ENCODE data around the gene IGSF6.
A peak's percentile ranks its signal among the peaks of the same experiment; 100 is the strongest.
"Not testable (repeated sequence)": the region's sequence is repeated elsewhere in the genome, so short reads cannot be mapped to it uniquely, and the experiment has no call there.

The IGSF6 gene

GRCh38 chr16:21610766-21611165 lies 41.6 kb downstream of the IGSF6 start:
- peak overlapping the region; percentile 85 for H3K27ac ChIP-seq
- peaks cover 98 to 100% of the 10 kb centered on the region in 2 experiments for H3K4me1 ChIP-seq (ENCODE audit: control insufficient read depth in 1 of 2, insufficient read depth in 1 of 2, low read depth in 1 of 2, low read length in 1 of 2)
- H3K27me3 ChIP-seq: no peaks in the 10 kb centered on the region
- H3K36me3 ChIP-seq: no peaks in the 10 kb centered on the region
- H3K4me3 ChIP-seq (ENCODE audit: low read depth in 1 of 2, low read length in 1 of 2): peak overlapping the region; percentile 48 to 62
- H3K9me3 ChIP-seq: no peaks in the 10 kb centered on the region
- TF ChIP-seq CTCF (IDR thresholded peaks at IDR 0.05): no peak

GRCh38 chr16:21610006-21610544 lies 42.3 kb downstream of the IGSF6 start:
- H3K4me3 ChIP-seq (ENCODE audit: low read depth in 1 of 2, low read length in 1 of 2): peak overlapping the region; percentile 48 to 62
- TF ChIP-seq CTCF (IDR thresholded peaks at IDR 0.05): no peak
- no peaks in the 10 kb centered on the region for H3K9me3 ChIP-seq
- no peaks in the 10 kb centered on the region for H3K27me3 ChIP-seq
- H3K4me1 ChIP-seq (ENCODE audit: control insufficient read depth in 1 of 2, insufficient read depth in 1 of 2, low read depth in 1 of 2, low read length in 1 of 2): peaks cover 98 to 100% of the 10 kb centered on the region in 2 experiments
- H3K36me3 ChIP-seq: no peaks in the 10 kb centered on the region
- peak overlapping the region; percentile 85 for H3K27ac ChIP-seq

- H3K36me3 ChIP-seq: no peaks in the 10 kb centered on the region
- no peaks in the 10 kb centered on the region for H3K27me3 ChIP-seq
- peak overlapping the region; percentile 85 for H3K27ac ChIP-seq
- no peaks in the 10 kb centered on the region for H3K9me3 ChIP-seq
- no peak for TF ChIP-seq CTCF (IDR thresholded peaks at IDR 0.05)
- H3K4me3 ChIP-seq (ENCODE audit: low read depth in 1 of 2, low read length in 1 of 2): peak overlapping the region; percentile 48 to 62
- peaks cover 98 to 100% of the 10 kb centered on the region in 2 experiments for H3K4me1 ChIP-seq (ENCODE audit: control insufficient read depth in 1 of 2, insufficient read depth in 1 of 2, low read depth in 1 of 2, low read length in 1 of 2)
These were observed 43.6 kb downstream of the IGSF6 start for GRCh38 chr16:21608639-21609328.

DNA sequence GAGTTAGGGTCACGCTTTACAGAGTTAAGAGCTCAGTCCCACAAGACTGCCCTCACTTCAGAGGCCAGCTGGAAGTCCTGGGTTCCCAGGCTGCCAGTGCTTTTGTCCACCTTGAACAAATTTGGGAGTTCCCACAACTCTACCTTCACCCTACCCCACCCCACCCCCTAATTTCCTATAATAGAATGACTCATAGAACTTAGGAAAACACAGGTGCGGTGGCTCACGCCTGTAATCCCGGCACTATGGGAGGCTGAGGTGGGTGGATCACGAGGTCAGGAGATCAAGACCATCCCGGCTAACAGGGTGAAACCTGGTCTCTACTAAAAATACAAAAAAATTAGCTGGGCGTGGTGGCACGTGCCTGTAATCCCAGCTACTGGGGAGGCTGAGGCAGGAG lies 46.6 kb downstream of the IGSF6 start:
- H3K9me3 ChIP-seq, H3K36me3 ChIP-seq, H3K27me3 ChIP-seq: not testable (repeated sequence)
- H3K4me1 ChIP-seq (ENCODE audit: control insufficient read depth in 1 of 2, insufficient read depth in 1 of 2, low read depth in 1 of 2, low read length in 1 of 2): peaks cover 100% of the 10 kb centered on the region in 2 experiments
- peak overlapping the region; percentile 11 to 79 for H3K4me3 ChIP-seq (ENCODE audit: low read depth in 1 of 2, low read length in 1 of 2)
- H3K27ac ChIP-seq: peak overlapping the region; percentile 97

DNA sequence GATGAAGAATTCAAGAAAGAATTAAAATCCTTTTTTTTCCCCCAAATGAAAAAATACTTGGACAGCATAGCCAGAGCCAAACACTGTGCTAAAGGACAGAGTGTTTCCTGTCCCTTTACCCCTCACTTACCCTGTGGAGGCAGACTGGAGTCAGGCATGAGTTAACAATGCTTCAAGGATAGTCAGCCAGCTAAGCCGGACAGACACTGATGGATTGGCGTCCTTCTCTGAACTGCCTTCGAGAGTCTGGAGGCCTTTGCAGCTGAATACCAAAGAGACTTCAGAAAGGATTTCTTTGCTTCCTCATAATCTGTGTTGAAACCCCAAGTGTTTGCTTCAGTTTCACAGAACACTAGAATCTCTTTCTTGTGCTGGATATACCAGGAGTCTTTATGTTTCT lies 48.5 kb downstream of the IGSF6 start:
- no peak for TF ChIP-seq CTCF (IDR thresholded peaks at IDR 0.05)
- Histone ChIP-seq H3K4me1 (ENCODE audit: control insufficient read depth in 1 of 2, insufficient read depth in 1 of 2, low read depth in 1 of 2, low read length in 1 of 2) (peaks cover 89% of the 10 kb centered on the region in 2 experiments), H3K4me3 (ENCODE audit: low read depth in 1 of 2, low read length in 1 of 2) (peak overlapping the region; percentile 79 to 83), H3K36me3 (no peaks in the 10 kb centered on the region), H3K27ac (peak overlapping the region; percentile 97), H3K27me3 (no peaks in the 10 kb centered on the region), H3K9me3 (no peaks in the 10 kb centered on the region)

- H3K27me3 ChIP-seq: no peaks in the 10 kb centered on the region
- H3K36me3 ChIP-seq: no peaks in the 10 kb centered on the region
- H3K9me3 ChIP-seq: no peaks in the 10 kb centered on the region
- peaks cover 89% of the 10 kb centered on the region in 2 experiments for H3K4me1 ChIP-seq (ENCODE audit: control insufficient read depth in 1 of 2, insufficient read depth in 1 of 2, low read depth in 1 of 2, low read length in 1 of 2)
- TF ChIP-seq CTCF (IDR thresholded peaks at IDR 0.05): no peak
- peak overlapping the region; percentile 79 to 83 for H3K4me3 ChIP-seq (ENCODE audit: low read depth in 1 of 2, low read length in 1 of 2)
- H3K27ac ChIP-seq: peak overlapping the region; percentile 97
These were observed 49.6 kb downstream of the IGSF6 start for GRCh38 chr16:21602785-21603184.

All from neutrophil (primary cell).